HepG2 (cell line): Measurements from ENCODE around the gene ZNF8. TPM values are rescaled to one million over a fixed set of nuclear protein-coding genes. Genes with fewer than 3 reads are reported as not detected.

Source experiments
- ATAC-seq: fragments of 200-7000 bp; cut with Tn5 transposase; 3 replicates; pipeline ENCODE4 v1.9.1; 2020; ENCODE audit warnings: mild to moderate bottlenecking, moderate library complexity
- BruUV-seq: library from RNA; stranded (reverse); fragments of 400-500 nt; replicated peaks from 2 replicates; lab custom pipeline; 2021; lab: Mats Ljungman, UMichigan
- CTCF ChIA-PET: fragments of 300-600 bp; formaldehyde crosslinking; extraction: SDS; loops from one replicate; lab custom pipeline; 2021; ENCODE audit warnings: low total read pairs, inconsistent platforms, low intra/inter-chr PET ratio; lab: Yijun Ruan, JAX
- POLR2A ChIA-PET: fragments of 350-600 bp; sonication (Branson Sonifier 250); formaldehyde crosslinking; loops from one replicate; lab custom pipeline; 2020; ENCODE audit warnings: antibody characterized with exemption, inconsistent platforms; lab: Yijun Ruan, JAX
- DNase-seq: peaks from one replicate; pipeline ENCODE4 v3.0.0-alpha.2; 2015; ENCODE audit warnings: low spot score
- FAIRE-seq: peaks from 3 replicates; lab custom pipeline; 2011; peaks lifted over from hg19 to GRCh38; lab: Jason Lieb, UNC
- H2AFZ ChIP-seq: one replicate; pipeline ENCODE4 v1.6.1; 2011; ENCODE audit warnings: low read length, inconsistent platforms
- H3K27ac ChIP-seq: fragments of 300-600 bp; 3 replicates; pipeline ENCODE4 v1.8.0; 2011; ENCODE audit warnings: mixed run types, mild to moderate bottlenecking, mixed read lengths, low read length, inconsistent platforms; ENCODE audit not compliant: insufficient read depth; ENCODE audit errors: extremely low read length
- H3K27me3 ChIP-seq, 2 experiments: fragments of 200-600 bp in 1 of 2; 2 replicates in 1 of 2; 3 replicates in 1 of 2; pipeline versions ENCODE4 v1.6.0 to v1.8.0; 2011; ENCODE audit warnings: low read length in 2 of 2, mild to moderate bottlenecking in 2 of 2, moderate library complexity in 2 of 2, inconsistent platforms in 1 of 2; ENCODE audit not compliant: insufficient read depth in 2 of 2, control insufficient read depth in 1 of 2
- H3K36me3 ChIP-seq, 2 experiments: fragments of 200-600 bp in 1 of 2; replicated peaks in 1 of 2; 2 replicates in 1 of 2; 3 replicates in 1 of 2; pipeline versions ENCODE4 v1.5.1 to v1.8.0; 2011; ENCODE audit warnings: low read length in 2 of 2, inconsistent platforms in 1 of 2; ENCODE audit not compliant: insufficient read depth in 2 of 2, control insufficient read depth in 1 of 2
- H3K4me1 ChIP-seq: 2 replicates; pipeline ENCODE4 v1.5.1; 2012; ENCODE audit warnings: low read length, inconsistent platforms; ENCODE audit not compliant: insufficient read depth
- H3K4me2 ChIP-seq: 2 replicates; pipeline ENCODE4 v1.6.0; 2011; ENCODE audit warnings: low read depth, low read length, inconsistent platforms
- H3K4me3 ChIP-seq, 3 experiments: fragments of 200-600 bp in 1 of 3; sonication (generic), shearing (Covaris generic) in 1 of 3; replicated peaks in 1 of 3; 2 replicates each; pipeline ENCODE4 v1.5.1; 2011 to 2016; ENCODE audit warnings: low read length in 3 of 3, inconsistent platforms in 2 of 3, low read depth in 2 of 3, mild to moderate bottlenecking in 2 of 3, control low read depth in 1 of 3, mixed read lengths in 1 of 3; ENCODE audit not compliant: insufficient read depth in 1 of 3
- H3K79me2 ChIP-seq: one replicate; pipeline ENCODE4 v1.6.1; 2011; ENCODE audit warnings: low read length, inconsistent platforms; ENCODE audit not compliant: insufficient read depth
- H3K9ac ChIP-seq: 2 replicates; pipeline ENCODE4 v1.6.0; 2011; ENCODE audit warnings: mild to moderate bottlenecking, low read depth, low read length, inconsistent platforms; ENCODE audit not compliant: insufficient read depth
- H3K9me3 ChIP-seq: 2 replicates; pipeline ENCODE4 v1.5.1; 2012; ENCODE audit warnings: mild to moderate bottlenecking, low read length
- H4K20me1 ChIP-seq: 2 replicates; pipeline ENCODE4 v1.6.0; 2011; ENCODE audit warnings: inconsistent platforms, mild to moderate bottlenecking, low read length, moderate library complexity; ENCODE audit not compliant: insufficient read depth
- EZH2 ChIP-seq: conservative IDR thresholded peaks from 2 replicates; pipeline ENCODE4 v1.6.1; 2012; ENCODE audit warnings: mild to moderate bottlenecking, low read depth, low read length, moderate library complexity
- MED13 ChIP-seq: sonication (generic); formaldehyde crosslinking; IDR thresholded peaks from 2 replicates; pipeline ENCODE4 v1.5.0; 2020; ENCODE audit warnings: missing genetic modification reagents
- NCOR1 ChIP-seq: fragments of 200-600 bp; sonication (generic); IDR thresholded peaks from 2 replicates; pipeline ENCODE4 v1.7.0; 2017; ENCODE audit warnings: antibody characterized with exemption, low read length, borderline replicate concordance
- NR2F2 ChIP-seq: IDR thresholded peaks from 2 replicates; pipeline ENCODE4 v1.6.1; 2012; ENCODE audit warnings: low read depth, inconsistent platforms, borderline replicate concordance
- NR2F6 ChIP-seq, 2 experiments: IDR thresholded peaks; 2 replicates each; pipeline ENCODE4 v1.6.1; 2016; ENCODE audit warnings: antibody characterized with exemption in 1 of 2, mild to moderate bottlenecking in 1 of 2
- RFXAP ChIP-seq: sonication (generic); formaldehyde crosslinking; IDR thresholded peaks from 2 replicates; pipeline ENCODE4 v1.4.0; 2020; ENCODE audit warnings: missing genetic modification reagents, borderline replicate concordance
- SMAD9 ChIP-seq: sonication (generic); formaldehyde crosslinking; IDR thresholded peaks from 2 replicates; pipeline ENCODE4 v1.5.1; 2020; ENCODE audit warnings: mild to moderate bottlenecking, missing genetic modification reagents
- TBL1XR1 ChIP-seq: fragments of 150-350 bp; IDR thresholded peaks from 2 replicates; pipeline ENCODE4 v1.6.1; 2014; ENCODE audit warnings: borderline replicate concordance, low read length; ENCODE audit not compliant: partially characterized antibody
- ZMYM4 ChIP-seq: sonication (generic); formaldehyde crosslinking; IDR thresholded peaks from 2 replicates; pipeline ENCODE4 v1.8.1; 2023; ENCODE audit warnings: mild to moderate bottlenecking, missing genetic modification reagents
- ZNF235 ChIP-seq: sonication (generic); formaldehyde crosslinking; IDR thresholded peaks from 2 replicates; pipeline ENCODE4 v1.8.1; 2023; ENCODE audit warnings: mild to moderate bottlenecking, missing genetic modification reagents, borderline replicate concordance
- ZNF251 ChIP-seq: sonication (generic); formaldehyde crosslinking; IDR thresholded peaks from 2 replicates; pipeline ENCODE4 v1.9.0; 2021; ENCODE audit warnings: mild to moderate bottlenecking, missing genetic modification reagents
- ZNF615 ChIP-seq: sonication (generic); formaldehyde crosslinking; IDR thresholded peaks from 2 replicates; pipeline ENCODE4 v1.5.0; 2020; ENCODE audit warnings: mild to moderate bottlenecking, missing genetic modification reagents, borderline replicate concordance
- ZSCAN25 ChIP-seq: sonication (generic); formaldehyde crosslinking; IDR thresholded peaks from 2 replicates; pipeline ENCODE4 v1.8.0; 2022; ENCODE audit warnings: mild to moderate bottlenecking, missing genetic modification reagents
- WGBS: methylation state at CpG from one replicate; pipeline ENCODE4 v1.1.6; 2017; ENCODE audit warnings: low lambda C conversion rate; 5-methylcytosine and 5-hydroxymethylcytosine counted together
- in situ Hi-C: cut with HindIII; loops from 2 replicates; pipeline ENCODE4 v1.10.0; 2017; ENCODE audit warnings: low pct_unique_long_range_greater_than_20kb; ENCODE audit not compliant: extremely low pct_ligation_motif_present
- intact Hi-C: fragments of 100-400 bp; cut with micrococcal nuclease; formaldehyde crosslinking; loops from one replicate; pipeline ENCODE4 v1.10.0; 2022; ENCODE audit not compliant: unreplicated experiment
- polyA plus RNA-seq, 8 experiments: library from polyadenylated mRNA; depleted of rRNA in 3 of 8; stranded (reverse) in 7 of 8; unstranded in 1 of 8; fragments of >200 nt; fragmentation: Illumina TruSeq in 4 of 8; extraction: Trizol in 4 of 8; gene quantifications; 2 replicates each; pipeline versions ENCODE4 v1.2.1 to v1.2.3, GENCODE V29; 2011 to 2016; ENCODE audit warnings: low read depth in 4 of 8, missing spikeins in 1 of 8, mixed read lengths in 1 of 8; ENCODE audit not compliant: insufficient read depth in 1 of 8
- total RNA-seq, 5 experiments: library from RNA; depleted of rRNA; stranded (reverse); fragments of >200 nt; fragmentation: Illumina TruSeq; extraction: Trizol; gene quantifications; 2 replicates each; pipeline ENCODE4 v1.2.3, GENCODE V29; 2016; ENCODE audit warnings: low read depth in 1 of 5
- TF ChIP-seq, protein P1 (sequence below): sonication (generic); formaldehyde crosslinking; IDR thresholded peaks from 2 replicates; pipeline ENCODE4 v1.4.0; 2020; ENCODE audit warnings: missing genetic modification reagents, borderline replicate concordance
- TF ChIP-seq, protein P2 (sequence below): sonication (generic); formaldehyde crosslinking; IDR thresholded peaks from 2 replicates; pipeline ENCODE4 v1.5.1; 2020; ENCODE audit warnings: missing genetic modification reagents, mild to moderate bottlenecking, borderline replicate concordance
- TF ChIP-seq, protein P3 (sequence below): IDR thresholded peaks from 2 replicates; pipeline ENCODE4 v1.6.1; 2016

The ZNF8 gene
- total and polyA plus RNA-seq, 2 of the 13 experiments (the other 11 are each of a cell fraction or from before 2014, with no cell fraction given) = 3.1 to 3.3 TPM

DNA sequence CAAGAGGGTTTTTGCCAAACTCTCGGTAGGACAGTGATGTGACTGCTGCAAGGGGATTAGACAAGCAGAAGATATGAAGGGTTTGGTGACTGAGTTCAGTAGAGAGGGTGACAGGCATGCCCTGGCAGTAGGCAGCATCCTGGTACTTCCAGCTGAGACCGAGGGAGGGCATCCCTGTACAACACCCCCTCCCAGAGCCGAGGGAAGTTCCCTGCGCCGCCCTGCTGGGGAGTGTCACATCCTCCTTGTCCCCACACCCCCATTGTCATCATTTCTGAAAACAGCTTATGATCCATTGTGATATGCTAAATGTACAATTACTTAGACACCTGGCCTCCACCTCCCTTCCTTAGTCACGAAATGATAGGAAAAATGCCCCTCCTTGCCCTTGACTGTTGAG, 35.4 kb upstream of the ZNF8 start (continued):
- TF ChIP-seq SMAD9 (CRISPR knock-in tag) = no peak
- TF ChIP-seq ZMYM4 (CRISPR knock-in tag) = no peak

DNA sequence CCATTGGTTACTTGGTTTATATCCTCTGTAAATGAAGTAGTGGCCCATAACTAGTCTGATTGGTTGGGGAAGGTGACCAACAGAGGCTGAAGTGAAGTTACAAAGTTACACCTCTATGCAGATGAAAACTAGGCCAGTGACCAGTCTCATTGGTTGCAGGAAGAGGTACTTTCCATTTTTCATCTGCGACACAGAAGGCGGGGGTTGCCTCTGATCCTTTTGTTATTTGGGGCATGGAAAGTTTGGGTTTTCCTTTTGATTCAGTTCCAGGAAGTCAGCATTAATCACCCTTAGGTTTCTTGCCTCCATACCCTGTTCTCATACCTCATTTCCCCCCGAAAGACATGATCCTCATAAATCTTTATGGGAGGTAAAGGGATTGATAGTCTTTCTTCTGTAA, 29.9 kb upstream of the ZNF8 start:
- Histone ChIP-seq H3K27me3 (no peaks in the 10 kb centered on the region), H4K20me1 (no peaks in the 10 kb centered on the region), H3K4me1 (no peaks in the 10 kb centered on the region), H3K79me2 (no peaks in the 10 kb centered on the region), H3K27ac (no peak overlapping the region), H3K9me3 (peaks cover 95% of the 10 kb centered on the region), H3K4me2 (no peak overlapping the region), H2AFZ (no peak overlapping the region), H3K36me3 (peaks cover 20 to 76% of the 10 kb centered on the region in 2 experiments; a peak in 4 of 5 replicates), H3K4me3 (no peak overlapping the region), H3K9ac (no peak overlapping the region)
- in situ Hi-C loops = no loop called here
- FAIRE-seq (no peak), DNase-seq (no peak), ATAC-seq (no peak)
- CTCF ChIA-PET = no interaction called here
- TF ChIP-seq MED13 (no peak), ZSCAN25 (CRISPR knock-in tag) (no peak), NR2F6 (IDR thresholded peaks at IDR 0.05) (no peak), NR2F6 (CRISPR knock-in tag; IDR thresholded peaks at IDR 0.05) (no peak), ZNF235 (no peak), TBL1XR1 (no peak), NCOR1 (no peak), ZNF615 (no peak), EZH2 (no peak), ZNF251 (CRISPR knock-in tag) (no peak), NR2F2 (no peak), RFXAP (CRISPR knock-in tag) (no peak)
- TF ChIP-seq, protein P1, sequence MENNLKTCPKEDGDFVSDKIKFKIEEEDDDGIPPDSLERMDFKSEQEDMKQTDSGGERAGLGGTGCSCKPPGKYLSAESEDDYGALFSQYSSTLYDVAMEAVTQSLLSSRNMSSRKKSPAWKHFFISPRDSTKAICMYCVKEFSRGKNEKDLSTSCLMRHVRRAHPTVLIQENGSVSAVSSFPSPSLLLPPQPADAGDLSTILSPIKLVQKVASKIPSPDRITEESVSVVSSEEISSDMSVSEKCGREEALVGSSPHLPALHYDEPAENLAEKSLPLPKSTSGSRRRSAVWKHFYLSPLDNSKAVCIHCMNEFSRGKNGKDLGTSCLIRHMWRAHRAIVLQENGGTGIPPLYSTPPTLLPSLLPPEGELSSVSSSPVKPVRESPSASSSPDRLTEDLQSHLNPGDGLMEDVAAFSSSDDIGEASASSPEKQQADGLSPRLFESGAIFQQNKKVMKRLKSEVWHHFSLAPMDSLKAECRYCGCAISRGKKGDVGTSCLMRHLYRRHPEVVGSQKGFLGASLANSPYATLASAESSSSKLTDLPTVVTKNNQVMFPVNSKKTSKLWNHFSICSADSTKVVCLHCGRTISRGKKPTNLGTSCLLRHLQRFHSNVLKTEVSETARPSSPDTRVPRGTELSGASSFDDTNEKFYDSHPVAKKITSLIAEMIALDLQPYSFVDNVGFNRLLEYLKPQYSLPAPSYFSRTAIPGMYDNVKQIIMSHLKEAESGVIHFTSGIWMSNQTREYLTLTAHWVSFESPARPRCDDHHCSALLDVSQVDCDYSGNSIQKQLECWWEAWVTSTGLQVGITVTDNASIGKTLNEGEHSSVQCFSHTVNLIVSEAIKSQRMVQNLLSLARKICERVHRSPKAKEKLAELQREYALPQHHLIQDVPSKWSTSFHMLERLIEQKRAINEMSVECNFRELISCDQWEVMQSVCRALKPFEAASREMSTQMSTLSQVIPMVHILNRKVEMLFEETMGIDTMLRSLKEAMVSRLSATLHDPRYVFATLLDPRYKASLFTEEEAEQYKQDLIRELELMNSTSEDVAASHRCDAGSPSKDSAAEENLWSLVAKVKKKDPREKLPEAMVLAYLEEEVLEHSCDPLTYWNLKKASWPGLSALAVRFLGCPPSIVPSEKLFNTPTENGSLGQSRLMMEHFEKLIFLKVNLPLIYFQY = no peak
- TF ChIP-seq, protein P2, sequence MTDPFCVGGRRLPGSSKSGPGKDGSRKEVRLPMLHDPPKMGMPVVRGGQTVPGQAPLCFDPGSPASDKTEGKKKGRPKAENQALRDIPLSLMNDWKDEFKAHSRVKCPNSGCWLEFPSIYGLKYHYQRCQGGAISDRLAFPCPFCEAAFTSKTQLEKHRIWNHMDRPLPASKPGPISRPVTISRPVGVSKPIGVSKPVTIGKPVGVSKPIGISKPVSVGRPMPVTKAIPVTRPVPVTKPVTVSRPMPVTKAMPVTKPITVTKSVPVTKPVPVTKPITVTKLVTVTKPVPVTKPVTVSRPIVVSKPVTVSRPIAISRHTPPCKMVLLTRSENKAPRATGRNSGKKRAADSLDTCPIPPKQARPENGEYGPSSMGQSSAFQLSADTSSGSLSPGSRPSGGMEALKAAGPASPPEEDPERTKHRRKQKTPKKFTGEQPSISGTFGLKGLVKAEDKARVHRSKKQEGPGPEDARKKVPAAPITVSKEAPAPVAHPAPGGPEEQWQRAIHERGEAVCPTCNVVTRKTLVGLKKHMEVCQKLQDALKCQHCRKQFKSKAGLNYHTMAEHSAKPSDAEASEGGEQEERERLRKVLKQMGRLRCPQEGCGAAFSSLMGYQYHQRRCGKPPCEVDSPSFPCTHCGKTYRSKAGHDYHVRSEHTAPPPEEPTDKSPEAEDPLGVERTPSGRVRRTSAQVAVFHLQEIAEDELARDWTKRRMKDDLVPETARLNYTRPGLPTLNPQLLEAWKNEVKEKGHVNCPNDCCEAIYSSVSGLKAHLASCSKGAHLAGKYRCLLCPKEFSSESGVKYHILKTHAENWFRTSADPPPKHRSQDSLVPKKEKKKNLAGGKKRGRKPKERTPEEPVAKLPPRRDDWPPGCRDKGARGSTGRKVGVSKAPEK (CRISPR knock-in tag) = no peak
- TF ChIP-seq, protein P3, sequence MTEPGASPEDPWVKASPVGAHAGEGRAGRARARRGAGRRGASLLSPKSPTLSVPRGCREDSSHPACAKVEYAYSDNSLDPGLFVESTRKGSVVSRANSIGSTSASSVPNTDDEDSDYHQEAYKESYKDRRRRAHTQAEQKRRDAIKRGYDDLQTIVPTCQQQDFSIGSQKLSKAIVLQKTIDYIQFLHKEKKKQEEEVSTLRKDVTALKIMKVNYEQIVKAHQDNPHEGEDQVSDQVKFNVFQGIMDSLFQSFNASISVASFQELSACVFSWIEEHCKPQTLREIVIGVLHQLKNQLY (CRISPR knock-in tag) = no peak
- 97% methylated on average over 3 of the region's 3 CpGs for WGBS
- BruUV-seq = no TSS peak
- intact Hi-C loops = no loop called here
- POLR2A ChIA-PET = no interaction called here
